ENCODE data around the gene UTP11.

UTP11 gene

GRCh38 chr1:38003261-38004250 lies 9.0 kb upstream of the UTP11 start:
- DNase-seq (ENCODE audit: low read depth in 2 of 2, low spot score in 1 of 2) = no peak

DNA sequence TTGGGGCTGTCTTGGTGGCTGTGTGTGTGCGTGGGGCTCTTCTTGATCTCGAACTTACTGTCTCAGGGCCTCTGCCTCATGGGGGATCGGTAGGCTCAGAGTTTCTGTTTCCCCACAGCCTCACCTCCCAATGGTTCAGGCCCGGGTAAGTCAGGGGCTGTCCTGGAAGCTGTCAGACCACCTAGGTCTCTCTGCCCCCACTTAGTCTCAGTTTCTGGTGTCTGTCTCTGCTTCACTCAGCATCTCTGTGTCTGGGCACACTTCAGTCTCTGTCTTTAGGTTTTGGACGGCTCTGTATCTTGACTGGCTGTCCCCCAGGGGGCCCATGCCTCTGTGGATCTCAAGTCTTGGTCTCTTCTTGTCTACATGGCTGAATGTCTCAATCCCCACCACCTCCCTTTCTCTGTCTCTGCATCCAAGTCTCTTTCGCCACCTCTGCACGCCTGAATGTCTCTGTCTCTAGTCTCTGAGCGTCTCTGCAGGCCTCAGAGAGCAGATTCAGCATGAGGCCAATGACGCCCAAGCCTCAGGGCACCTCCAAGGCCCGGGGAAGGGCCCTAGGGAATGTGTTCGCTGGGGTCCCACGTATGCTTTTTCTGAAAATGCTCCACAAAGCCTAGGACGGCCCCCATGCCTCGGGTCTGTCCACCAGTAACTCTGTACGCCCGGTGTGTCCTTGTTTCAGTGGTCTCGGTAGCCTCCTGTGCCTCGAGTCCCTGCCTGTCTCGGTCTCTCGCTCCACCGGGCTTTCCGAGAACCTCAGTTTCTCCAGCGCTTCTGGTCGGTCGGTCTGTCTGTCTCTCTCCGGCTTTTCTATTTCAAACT lies 8.0 kb upstream of the UTP11 start:
- DNase-seq (ENCODE audit: low read depth in 2 of 2, low spot score in 1 of 2) = no peak

GRCh38 chr1:38005195-38006007 lies 7.1 kb upstream of the UTP11 start, which contains the start of gene FHL3:
Gene FHL3, minus strand, starts transcription at chr1:38005514. Its CDS starts 6,102 bp downstream, at chr1:37999412.
- DNase-seq (ENCODE audit: low read depth in 2 of 2, low spot score in 1 of 2) = no peak

DNA sequence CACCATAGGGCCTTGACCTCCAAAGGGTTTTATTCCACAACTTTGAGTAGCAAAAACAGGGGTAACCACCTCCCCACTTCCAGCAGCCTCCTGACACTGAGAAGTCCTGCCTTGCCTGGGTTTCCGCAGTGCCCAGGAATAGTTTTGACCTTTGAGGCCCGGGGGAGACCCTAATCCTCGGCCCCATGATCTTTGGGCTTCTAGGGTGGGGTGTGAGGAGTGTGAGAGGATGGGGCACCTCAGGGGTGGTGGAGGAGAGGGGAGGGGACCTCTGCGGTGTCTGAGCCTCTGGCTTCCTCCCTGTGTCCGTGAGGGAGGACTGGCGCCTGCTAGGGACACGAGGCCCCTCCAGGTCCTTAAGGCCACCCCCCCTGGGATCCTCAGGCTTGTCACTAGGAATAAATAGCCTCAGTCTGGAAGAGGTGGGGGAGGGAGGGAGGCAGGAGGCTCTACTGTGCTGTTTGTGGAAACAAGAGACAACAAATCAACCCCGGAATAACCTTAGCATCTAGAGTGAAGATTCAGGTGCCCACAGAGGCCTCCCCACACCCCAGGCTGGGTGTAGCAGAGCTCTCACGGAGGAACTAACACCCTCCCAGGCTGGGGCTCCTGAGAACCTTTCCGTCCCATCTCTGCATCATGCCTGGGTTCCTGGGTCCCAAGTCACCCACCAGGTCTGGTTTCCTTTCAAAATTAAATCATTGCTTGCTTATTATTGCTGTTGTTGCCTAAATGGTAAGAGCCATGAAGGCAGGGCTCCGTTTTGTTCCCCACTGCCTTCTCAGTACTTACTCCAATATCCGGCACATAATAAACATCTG lies 6.3 kb upstream of the UTP11 start:
- DNase-seq (ENCODE audit: low read depth in 2 of 2, low spot score in 1 of 2) = no peak

DNA sequence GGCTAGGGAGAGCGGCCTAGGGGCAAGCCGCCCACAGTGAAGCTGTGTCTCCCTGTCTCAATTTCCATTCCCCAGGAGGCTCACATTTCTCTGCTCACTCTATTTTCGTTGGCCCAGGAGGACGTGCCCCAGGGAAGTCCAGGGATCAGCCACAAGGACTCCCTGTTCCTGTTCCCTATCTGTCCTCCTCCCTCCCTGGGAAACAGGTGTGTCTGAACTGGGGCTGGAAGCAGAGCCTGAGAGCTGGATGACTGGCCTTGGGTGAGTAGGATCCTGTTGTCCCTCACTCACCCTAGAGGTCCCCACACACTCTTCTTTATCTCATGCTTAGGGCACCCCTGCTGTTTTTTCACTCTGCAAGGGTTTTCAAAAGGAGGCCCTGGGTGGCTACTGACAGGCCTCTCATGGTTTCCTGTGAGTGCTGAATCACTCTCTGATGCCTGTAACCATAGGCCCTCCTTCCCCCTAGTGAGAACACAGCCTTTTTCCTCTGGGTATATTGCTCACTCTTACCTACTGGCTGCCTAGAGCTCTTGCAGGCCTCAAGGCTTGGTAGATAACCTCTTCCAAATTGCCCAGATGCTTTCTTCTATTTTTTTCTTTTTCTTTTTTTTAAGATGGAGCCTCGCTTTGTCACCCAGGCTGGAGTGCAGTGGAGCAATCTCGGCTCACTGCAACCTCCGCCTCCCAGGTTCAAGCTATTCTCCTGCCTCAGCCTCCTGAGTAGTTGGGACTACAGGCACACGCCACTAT lies 3.3 kb upstream of the UTP11 start:
- no peak for DNase-seq (ENCODE audit: low read depth in 2 of 2, low spot score in 1 of 2)

DNA sequence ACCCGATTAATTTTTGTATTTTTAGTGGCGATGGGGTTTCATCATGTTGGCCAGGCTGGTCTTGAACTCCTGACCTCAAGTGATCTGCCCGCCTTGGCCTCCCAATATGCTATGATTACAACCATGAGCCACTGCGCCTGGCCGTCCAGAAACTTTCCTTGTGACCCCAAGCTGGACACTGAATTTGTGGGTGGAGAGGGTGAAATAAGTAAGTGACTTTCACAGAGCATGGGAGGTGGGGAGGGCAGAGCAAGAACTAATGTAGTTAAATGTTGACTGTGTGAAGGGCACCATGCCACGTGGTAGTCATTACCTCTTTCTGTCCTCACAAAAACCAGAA lies 2.7 kb upstream of the UTP11 start:
- DNase-seq (ENCODE audit: low read depth in 2 of 2, low spot score in 1 of 2) = no peak

GRCh38 chr1:38013227-38013622 lies 691 bp downstream of the UTP11 start:
- no peak for DNase-seq (ENCODE audit: low read depth in 2 of 2, low spot score in 1 of 2)

DNA sequence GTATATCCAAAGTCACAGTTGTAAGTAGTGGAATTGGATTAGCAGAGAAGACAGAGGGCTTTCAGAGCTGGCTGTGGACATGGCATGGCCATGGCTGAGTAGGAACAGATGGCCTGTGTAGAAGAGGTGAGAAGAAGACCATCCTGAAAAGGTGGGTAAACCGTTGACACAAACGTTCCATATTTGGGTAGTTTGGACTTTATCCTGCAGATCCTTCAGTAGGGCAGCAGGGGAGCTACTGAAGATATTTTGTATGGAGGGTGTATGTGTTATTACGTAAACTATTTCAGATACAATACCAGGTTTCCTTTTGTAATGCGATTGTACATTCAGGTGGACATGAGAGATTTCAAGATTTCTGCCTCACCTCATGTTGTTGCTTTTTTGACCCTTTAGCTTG lies 1.6 kb downstream of the UTP11 start:
- no peak for DNase-seq (ENCODE audit: low read depth in 2 of 2, low spot score in 1 of 2)

- no peak for DNase-seq (ENCODE audit: low read depth in 2 of 2, low spot score in 1 of 2)
Measured at GRCh38 chr1:38014724-38015424, 2.3 kb downstream of the UTP11 start.

GRCh38 chr1:38015978-38016725 lies 3.6 kb downstream of the UTP11 start:
- DNase-seq (ENCODE audit: low read depth in 2 of 2, low spot score in 1 of 2) = no peak

- DNase-seq (ENCODE audit: low read depth in 2 of 2, low spot score in 1 of 2) = no peak
Measured at GRCh38 chr1:38018864-38019343, 6.4 kb downstream of the UTP11 start.

DNA sequence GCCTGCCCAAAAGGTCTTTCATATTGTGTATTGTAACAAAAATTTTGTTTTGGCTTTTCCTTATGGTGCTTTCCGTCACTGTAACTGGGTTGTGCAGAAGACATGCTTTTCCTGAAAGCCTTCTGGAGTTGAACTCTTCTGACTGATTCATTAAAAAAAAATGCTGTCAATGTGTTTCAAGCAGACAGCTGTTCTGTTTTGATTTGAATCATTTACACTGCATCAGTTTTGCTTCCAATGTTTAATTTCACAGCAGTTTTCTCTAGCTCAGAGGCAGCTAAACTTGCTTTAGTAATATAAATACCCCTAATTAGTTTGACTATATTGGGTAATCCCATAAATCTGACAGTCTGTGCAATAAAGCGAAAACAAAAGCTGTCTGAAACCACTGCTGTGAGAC lies 7.9 kb downstream of the UTP11 start:
- DNase-seq (ENCODE audit: low read depth in 2 of 2, low spot score in 1 of 2) = no peak

GRCh38 chr1:38021969-38022368 lies 9.4 kb downstream of the UTP11 start:
- DNase-seq (ENCODE audit: low read depth in 2 of 2, low spot score in 1 of 2) = no peak

- no peak for DNase-seq (ENCODE audit: low read depth in 2 of 2, low spot score in 1 of 2)
Measured at GRCh38 chr1:38022810-38023209, 10.3 kb downstream of the UTP11 start.

DNA sequence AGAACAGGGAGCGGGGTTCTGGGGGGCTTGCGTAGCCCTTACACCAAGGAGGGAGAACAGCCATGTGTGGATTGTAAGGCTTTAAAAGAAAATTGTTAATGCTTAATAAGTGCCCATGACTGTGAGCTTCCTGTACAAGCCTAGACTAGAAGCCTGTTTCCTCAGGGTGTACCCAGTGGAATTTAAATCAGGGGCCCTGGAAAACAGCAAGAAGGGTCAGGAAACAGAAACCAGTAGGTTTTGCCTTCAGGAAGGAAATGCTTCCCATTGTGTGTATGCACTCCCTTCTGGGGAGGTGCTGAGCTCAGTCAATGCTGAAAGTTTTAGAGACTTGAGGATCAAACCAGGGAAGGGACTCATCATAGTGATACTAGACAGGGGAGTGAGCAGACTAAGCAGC lies 12.7 kb downstream of the UTP11 start:
- no peak for DNase-seq (ENCODE audit: low read depth in 2 of 2, low spot score in 1 of 2)

DNA sequence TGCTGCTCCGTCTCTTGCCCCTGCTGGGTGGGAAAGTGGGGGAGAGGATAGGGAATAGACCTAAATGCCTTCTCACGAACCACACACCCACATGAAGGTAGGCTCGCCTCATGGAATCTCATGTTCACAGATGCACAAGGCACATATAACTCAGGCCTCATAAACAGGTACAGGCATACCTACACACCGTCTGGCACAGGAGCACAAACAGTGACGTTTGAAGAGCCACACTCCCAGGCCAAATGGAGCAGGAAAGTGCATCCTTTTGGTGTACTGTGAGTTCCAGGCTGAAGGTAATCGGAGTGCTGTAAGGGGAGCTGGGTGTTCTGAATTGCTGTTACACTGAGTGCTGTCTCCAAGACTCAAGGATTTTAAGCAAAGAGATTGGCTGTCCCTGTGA lies 13.1 kb downstream of the UTP11 start:
- no peak for DNase-seq (ENCODE audit: low read depth in 2 of 2, low spot score in 1 of 2)

DNA sequence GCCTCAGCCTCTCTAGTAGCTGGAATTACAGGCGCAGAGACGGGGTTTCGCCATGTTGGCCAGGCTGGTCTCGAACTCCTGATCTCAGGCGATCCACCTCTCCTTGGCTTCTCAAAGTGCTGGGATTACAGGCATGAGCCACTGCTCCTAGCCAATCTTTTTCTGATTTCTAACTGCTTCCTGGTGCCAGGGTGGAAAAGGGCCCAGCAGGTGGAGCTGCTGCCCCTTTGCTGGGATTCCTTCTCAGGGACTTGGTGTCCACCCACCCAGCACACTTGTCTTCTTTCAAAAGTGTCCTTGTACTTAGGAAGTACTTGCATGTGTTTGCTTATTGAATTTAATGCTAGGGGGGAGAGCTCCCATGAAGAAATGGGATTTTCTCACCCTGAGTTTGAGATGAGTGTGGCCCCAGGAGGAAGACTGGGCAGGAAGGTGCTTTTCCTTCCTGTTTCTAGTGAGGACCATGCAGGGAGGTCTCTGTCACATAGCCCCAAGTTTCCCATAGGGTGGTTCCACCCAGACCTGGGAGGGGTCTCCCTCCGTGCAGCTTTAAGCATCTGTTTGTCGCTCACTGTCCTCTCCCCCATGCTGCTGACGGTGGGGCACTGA lies 14.2 kb downstream of the UTP11 start:
- no peak for DNase-seq (ENCODE audit: low read depth in 2 of 2, low spot score in 1 of 2)

Data from stimulated activated CD8-positive, alpha-beta memory T cell treated with anti-CD3 and anti-CD28 coated beads, Interleukin-4, amount 100 ng/mL, for 4 hours (primary cell).